ENCODE results near the gene DAPK1. TPM values are rescaled to one million over a fixed set of nuclear protein-coding genes. Genes with fewer than 3 reads are reported as not detected.

DAPK1 gene
- total RNA-seq, 2 experiments from 2014 or later = 0.29 to 0.47 TPM

- no peak overlapping the region for H3K4me3 Mint-ChIP-seq
- no peak overlapping the region for H3K27ac Mint-ChIP-seq
- POLR2A ChIA-PET = no interaction called here
- DNase-seq (no peak), ATAC-seq (no peak)
- peaks cover 13% of the 10 kb centered on the region for H3K27me3 Mint-ChIP-seq (ENCODE audit: low read depth)
- H3K9me3 Mint-ChIP-seq (ENCODE audit: insufficient read depth) = no peaks in the 10 kb centered on the region
- H3K36me3 Mint-ChIP-seq (ENCODE audit: low read depth) = no peaks in the 10 kb centered on the region
- H3K4me1 Mint-ChIP-seq (ENCODE audit: low read depth) = peaks cover 10% of the 10 kb centered on the region
- CTCF ChIA-PET = no interaction called here
These were observed 110.2 kb downstream of the DAPK1 start for GRCh38 chr9:87607859-87608258.

- ATAC-seq = no peak
- H3K27ac Mint-ChIP-seq = no peak overlapping the region
- ChIA-PET POLR2A (no interaction called here), CTCF (no interaction called here)
- no peaks in the 10 kb centered on the region for H3K9me3 Mint-ChIP-seq (ENCODE audit: insufficient read depth)
- peaks cover 10% of the 10 kb centered on the region for H3K4me1 Mint-ChIP-seq (ENCODE audit: low read depth)
- DNase-seq = no peak
- no peaks in the 10 kb centered on the region for H3K36me3 Mint-ChIP-seq (ENCODE audit: low read depth)
- H3K4me3 Mint-ChIP-seq = no peak overlapping the region
- H3K27me3 Mint-ChIP-seq (ENCODE audit: low read depth) = peaks cover 13% of the 10 kb centered on the region
These were observed 111.3 kb downstream of the DAPK1 start for GRCh38 chr9:87609002-87609401.

- H3K4me3 Mint-ChIP-seq = no peak overlapping the region
These were observed 111.8 kb downstream of the DAPK1 start for GRCh38 chr9:87609486-87609885.

GRCh38 chr9:87610200-87611155, 112.8 kb downstream of the DAPK1 start:
- no peak for ATAC-seq
- CTCF ChIA-PET = no interaction called here

More at GRCh38 chr9:87609486-87609885, 111.8 kb downstream of the DAPK1 start:
- ATAC-seq (no peak), DNase-seq (no peak)
- H3K27me3 Mint-ChIP-seq (ENCODE audit: low read depth) = peaks cover 12% of the 10 kb centered on the region
- H3K27ac Mint-ChIP-seq = no peak overlapping the region
- no peaks in the 10 kb centered on the region for H3K36me3 Mint-ChIP-seq (ENCODE audit: low read depth)
- POLR2A ChIA-PET = no interaction called here
- peaks cover 10% of the 10 kb centered on the region for H3K4me1 Mint-ChIP-seq (ENCODE audit: low read depth)
- CTCF ChIA-PET = no interaction called here
- no peaks in the 10 kb centered on the region for H3K9me3 Mint-ChIP-seq (ENCODE audit: insufficient read depth)

GRCh38 chr9:87611776-87612175, 114.1 kb downstream of the DAPK1 start:
- ATAC-seq (no peak), DNase-seq (no peak)
- Mint-ChIP-seq H3K4me3 (no peak overlapping the region), H3K9me3 (ENCODE audit: insufficient read depth) (no peaks in the 10 kb centered on the region), H3K4me1 (ENCODE audit: low read depth) (no peaks in the 10 kb centered on the region), H3K27me3 (ENCODE audit: low read depth) (peaks cover 2% of the 10 kb centered on the region), H3K36me3 (ENCODE audit: low read depth) (no peaks in the 10 kb centered on the region), H3K27ac (no peak overlapping the region)
- CTCF ChIA-PET = no interaction called here
- POLR2A ChIA-PET = no interaction called here

More at GRCh38 chr9:87610200-87611155, 112.8 kb downstream of the DAPK1 start:
- Mint-ChIP-seq H3K27me3 (ENCODE audit: low read depth) (peaks cover 3% of the 10 kb centered on the region), H3K27ac (no peak overlapping the region), H3K4me3 (no peak overlapping the region), H3K4me1 (ENCODE audit: low read depth) (peaks cover 2% of the 10 kb centered on the region), H3K9me3 (ENCODE audit: insufficient read depth) (no peaks in the 10 kb centered on the region), H3K36me3 (ENCODE audit: low read depth) (no peaks in the 10 kb centered on the region)
- no peak for DNase-seq
- POLR2A ChIA-PET = no interaction called here

GRCh38 chr9:87612536-87612935, 114.9 kb downstream of the DAPK1 start:
- H3K27ac Mint-ChIP-seq = no peak overlapping the region
- no peak for DNase-seq
- no peaks in the 10 kb centered on the region for H3K36me3 Mint-ChIP-seq (ENCODE audit: low read depth)
- H3K4me1 Mint-ChIP-seq (ENCODE audit: low read depth) = no peaks in the 10 kb centered on the region
- H3K4me3 Mint-ChIP-seq = no peak overlapping the region
- ChIA-PET POLR2A (no interaction called here), CTCF (no interaction called here)
- no peaks in the 10 kb centered on the region for H3K9me3 Mint-ChIP-seq (ENCODE audit: insufficient read depth)
- peaks cover 2% of the 10 kb centered on the region for H3K27me3 Mint-ChIP-seq (ENCODE audit: low read depth)
- ATAC-seq = no peak

- DNase-seq (no peak), ATAC-seq (no peak)
- Mint-ChIP-seq H3K4me3 (no peak overlapping the region), H3K4me1 (ENCODE audit: low read depth) (no peaks in the 10 kb centered on the region), H3K36me3 (ENCODE audit: low read depth) (no peaks in the 10 kb centered on the region), H3K27me3 (ENCODE audit: low read depth) (peaks cover 2% of the 10 kb centered on the region), H3K9me3 (ENCODE audit: insufficient read depth) (no peaks in the 10 kb centered on the region), H3K27ac (no peak overlapping the region)
- POLR2A ChIA-PET = interaction anchor here (0.6 kb wide), 1 partner anchor 993 kb away, joined by 3 read pairs; no protein-coding TSS in a partner anchor
- CTCF ChIA-PET = no interaction called here
These were observed 115.8 kb downstream of the DAPK1 start for GRCh38 chr9:87613265-87614111.

GRCh38 chr9:87614397-87614796, 116.7 kb downstream of the DAPK1 start:
- DNase-seq (no peak), ATAC-seq (no peak)
- Mint-ChIP-seq H3K27me3 (ENCODE audit: low read depth) (peaks cover 2% of the 10 kb centered on the region), H3K36me3 (ENCODE audit: low read depth) (no peaks in the 10 kb centered on the region), H3K27ac (no peak overlapping the region), H3K4me1 (ENCODE audit: low read depth) (no peaks in the 10 kb centered on the region), H3K9me3 (ENCODE audit: insufficient read depth) (no peaks in the 10 kb centered on the region), H3K4me3 (no peak overlapping the region)
- ChIA-PET CTCF (interaction anchor here (0.5 kb wide), 1 partner anchor 433 kb away, joined by 3 read pairs; no protein-coding TSS in a partner anchor), POLR2A (interaction anchor here (0.6 kb wide), 1 partner anchor 994 kb away, joined by 3 read pairs; no protein-coding TSS in a partner anchor)

- no peaks in the 10 kb centered on the region for H3K9me3 Mint-ChIP-seq (ENCODE audit: insufficient read depth)
- no peaks in the 10 kb centered on the region for H3K27me3 Mint-ChIP-seq (ENCODE audit: low read depth)
- no peak overlapping the region for H3K4me3 Mint-ChIP-seq
- H3K27ac Mint-ChIP-seq = no peak overlapping the region
- ChIA-PET CTCF (interaction anchor here (0.5 kb wide), 1 partner anchor 433 kb away, joined by 3 read pairs; no protein-coding TSS in a partner anchor), POLR2A (no interaction called here)
- no peaks in the 10 kb centered on the region for H3K4me1 Mint-ChIP-seq (ENCODE audit: low read depth)
- DNase-seq (no peak), ATAC-seq (no peak)
- H3K36me3 Mint-ChIP-seq (ENCODE audit: low read depth) = no peaks in the 10 kb centered on the region
These were observed 117.5 kb downstream of the DAPK1 start for GRCh38 chr9:87615136-87615535.

- no peaks in the 10 kb centered on the region for H3K27me3 Mint-ChIP-seq (ENCODE audit: low read depth)
- ChIA-PET CTCF (no interaction called here), POLR2A (no interaction called here)
- no peaks in the 10 kb centered on the region for H3K9me3 Mint-ChIP-seq (ENCODE audit: insufficient read depth)
- ATAC-seq (no peak), DNase-seq (no peak)
- no peaks in the 10 kb centered on the region for H3K4me1 Mint-ChIP-seq (ENCODE audit: low read depth)
- no peaks in the 10 kb centered on the region for H3K36me3 Mint-ChIP-seq (ENCODE audit: low read depth)
- no peak overlapping the region for H3K4me3 Mint-ChIP-seq
- H3K27ac Mint-ChIP-seq = no peak overlapping the region
These were observed 118.0 kb downstream of the DAPK1 start for GRCh38 chr9:87615547-87616148.

GRCh38 chr9:87618226-87618625, 120.6 kb downstream of the DAPK1 start:
- Mint-ChIP-seq H3K9me3 (ENCODE audit: insufficient read depth) (no peaks in the 10 kb centered on the region), H3K4me3 (no peak overlapping the region), H3K36me3 (ENCODE audit: low read depth) (no peaks in the 10 kb centered on the region), H3K27ac (no peak overlapping the region), H3K4me1 (ENCODE audit: low read depth) (no peaks in the 10 kb centered on the region), H3K27me3 (ENCODE audit: low read depth) (no peaks in the 10 kb centered on the region)
- ChIA-PET POLR2A (no interaction called here), CTCF (no interaction called here)
- ATAC-seq = no peak
- no peak for DNase-seq

GRCh38 chr9:87618931-87619330, 121.3 kb downstream of the DAPK1 start:
- DNase-seq (no peak), ATAC-seq (no peak)
- ChIA-PET POLR2A (no interaction called here), CTCF (no interaction called here)
- no peak overlapping the region for H3K4me3 Mint-ChIP-seq
- no peaks in the 10 kb centered on the region for H3K27me3 Mint-ChIP-seq (ENCODE audit: low read depth)
- no peaks in the 10 kb centered on the region for H3K4me1 Mint-ChIP-seq (ENCODE audit: low read depth)
- no peaks in the 10 kb centered on the region for H3K9me3 Mint-ChIP-seq (ENCODE audit: insufficient read depth)
- no peak overlapping the region for H3K27ac Mint-ChIP-seq
- H3K36me3 Mint-ChIP-seq (ENCODE audit: low read depth) = no peaks in the 10 kb centered on the region
